ENCODE results near the gene ZDHHC19.

Gene ZDHHC19

DNA sequence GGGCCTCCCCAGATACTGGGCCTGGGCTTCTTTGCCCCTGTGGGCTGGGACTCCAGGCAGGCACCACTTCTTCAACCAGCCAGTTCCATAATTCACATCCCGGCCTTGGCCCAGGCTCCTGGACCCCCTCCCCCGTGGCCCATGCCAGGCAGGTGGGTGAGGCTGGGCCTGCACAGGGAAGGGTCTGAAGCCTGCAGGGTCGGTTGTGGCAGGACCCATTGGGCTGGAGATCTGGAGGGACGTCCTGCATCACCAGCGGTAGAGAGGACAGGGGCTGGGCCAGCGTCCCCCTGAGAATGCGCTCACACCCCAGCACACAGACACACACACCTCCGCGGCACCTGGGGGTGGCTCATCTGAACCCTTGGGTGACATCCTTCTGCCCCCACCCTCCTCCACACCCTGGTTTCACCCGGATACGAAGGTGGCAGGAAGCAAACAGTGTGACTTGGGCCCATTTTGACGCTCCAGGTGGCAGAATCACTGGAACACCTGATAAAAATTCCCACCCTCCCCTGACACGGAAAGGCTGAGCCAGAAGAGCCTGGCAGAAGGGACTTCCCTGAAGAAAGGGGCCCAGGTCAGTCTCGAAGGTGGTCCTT lies 15.4 kb downstream of the ZDHHC19 start:
- TF ChIP-seq, protein P1, sequence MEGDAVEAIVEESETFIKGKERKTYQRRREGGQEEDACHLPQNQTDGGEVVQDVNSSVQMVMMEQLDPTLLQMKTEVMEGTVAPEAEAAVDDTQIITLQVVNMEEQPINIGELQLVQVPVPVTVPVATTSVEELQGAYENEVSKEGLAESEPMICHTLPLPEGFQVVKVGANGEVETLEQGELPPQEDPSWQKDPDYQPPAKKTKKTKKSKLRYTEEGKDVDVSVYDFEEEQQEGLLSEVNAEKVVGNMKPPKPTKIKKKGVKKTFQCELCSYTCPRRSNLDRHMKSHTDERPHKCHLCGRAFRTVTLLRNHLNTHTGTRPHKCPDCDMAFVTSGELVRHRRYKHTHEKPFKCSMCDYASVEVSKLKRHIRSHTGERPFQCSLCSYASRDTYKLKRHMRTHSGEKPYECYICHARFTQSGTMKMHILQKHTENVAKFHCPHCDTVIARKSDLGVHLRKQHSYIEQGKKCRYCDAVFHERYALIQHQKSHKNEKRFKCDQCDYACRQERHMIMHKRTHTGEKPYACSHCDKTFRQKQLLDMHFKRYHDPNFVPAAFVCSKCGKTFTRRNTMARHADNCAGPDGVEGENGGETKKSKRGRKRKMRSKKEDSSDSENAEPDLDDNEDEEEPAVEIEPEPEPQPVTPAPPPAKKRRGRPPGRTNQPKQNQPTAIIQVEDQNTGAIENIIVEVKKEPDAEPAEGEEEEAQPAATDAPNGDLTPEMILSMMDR (IDR thresholded peaks at IDR 0.05; ENCODE audit: low read depth, low read length) = no peak
- TF ChIP-seq, protein P2, sequence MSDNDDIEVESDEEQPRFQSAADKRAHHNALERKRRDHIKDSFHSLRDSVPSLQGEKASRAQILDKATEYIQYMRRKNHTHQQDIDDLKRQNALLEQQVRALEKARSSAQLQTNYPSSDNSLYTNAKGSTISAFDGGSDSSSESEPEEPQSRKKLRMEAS (IDR thresholded peaks at IDR 0.05; ENCODE audit: low read depth, low read length) = no peak
- TF ChIP-seq MYC (IDR thresholded peaks at IDR 0.05; ENCODE audit: low read depth, low read length) (no peak), POLR2A (IDR thresholded peaks at IDR 0.05; ENCODE audit: extremely low read depth, insufficient read length) (no peak)
- DNase-seq (ENCODE audit: low read depth) = no peak
- no peak overlapping the region for H3K4me3 ChIP-seq (ENCODE audit: low read depth, low read length)

DNA sequence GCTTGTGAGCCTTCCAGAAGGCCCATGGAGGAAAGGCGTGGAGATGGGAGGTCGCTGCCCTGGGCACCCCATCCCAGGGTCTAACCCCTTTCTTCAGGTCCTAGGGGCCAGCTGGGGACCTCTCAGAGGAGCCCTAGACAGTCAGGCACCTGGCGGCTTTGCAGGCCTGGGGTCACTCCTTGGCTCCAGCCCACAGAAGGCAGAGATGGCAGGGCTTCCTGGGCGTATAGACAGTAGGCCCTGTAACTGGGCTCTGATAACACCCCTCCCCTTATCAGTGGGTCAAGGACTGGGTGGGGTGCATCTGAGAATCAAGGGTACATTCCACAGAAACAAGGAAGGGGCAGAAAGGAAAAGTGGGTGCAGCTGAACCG lies 16.7 kb downstream of the ZDHHC19 start:
- no peak overlapping the region for H3K4me3 ChIP-seq (ENCODE audit: low read depth, low read length)
- TF ChIP-seq, protein P1 (IDR thresholded peaks at IDR 0.05; ENCODE audit: low read depth, low read length) = no peak
- no peak for TF ChIP-seq MYC (IDR thresholded peaks at IDR 0.05; ENCODE audit: low read depth, low read length)
- no peak for TF ChIP-seq POLR2A (IDR thresholded peaks at IDR 0.05; ENCODE audit: extremely low read depth, insufficient read length)
- TF ChIP-seq, protein P2 (IDR thresholded peaks at IDR 0.05; ENCODE audit: low read depth, low read length) = no peak
- no peak for DNase-seq (ENCODE audit: low read depth)

DNA sequence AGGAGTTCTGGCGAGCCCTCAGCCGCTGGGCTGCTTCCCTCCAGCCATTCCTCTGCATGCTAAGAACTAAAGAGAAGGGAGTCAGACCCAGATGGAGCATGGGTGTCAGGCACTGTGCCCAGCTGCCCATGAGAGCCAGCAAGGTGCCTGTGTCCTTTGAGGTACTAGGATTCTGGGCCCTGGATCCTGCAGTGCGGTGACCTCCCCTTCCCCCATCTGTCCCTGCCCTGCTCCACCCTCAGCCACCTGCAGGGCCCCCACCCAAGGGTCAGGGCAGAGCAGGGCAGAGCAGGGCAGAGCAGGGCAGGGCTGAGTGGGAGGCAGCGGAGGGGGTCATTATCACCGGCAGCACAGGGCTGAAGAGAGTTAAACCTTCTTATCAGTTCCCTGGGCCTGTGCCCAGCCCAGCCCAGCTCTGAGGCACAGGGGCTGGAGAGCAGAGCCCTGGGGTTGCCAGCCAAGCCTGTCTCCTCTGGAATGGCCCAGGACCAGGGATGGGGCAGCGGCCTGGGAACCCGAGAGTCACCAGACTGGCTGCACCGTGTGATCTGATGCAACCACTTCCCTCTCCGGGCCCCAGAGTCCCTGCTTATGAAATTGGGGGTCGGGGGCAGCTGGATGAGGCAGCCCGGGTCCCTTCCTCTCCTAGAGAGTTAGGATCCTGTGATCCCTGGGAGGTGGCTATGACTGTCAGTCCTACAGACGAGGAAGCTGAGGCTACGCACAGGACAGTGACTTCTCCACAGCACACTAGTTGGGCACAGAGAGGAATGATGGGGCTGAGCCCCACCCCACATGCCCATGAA lies 17.3 kb downstream of the ZDHHC19 start:
- DNase-seq (ENCODE audit: low read depth) = peak; percentile 61
- TF ChIP-seq POLR2A (IDR thresholded peaks at IDR 0.05; ENCODE audit: extremely low read depth, insufficient read length) (no peak), MYC (IDR thresholded peaks at IDR 0.05; ENCODE audit: low read depth, low read length) (no peak)
- TF ChIP-seq, protein P2 (IDR thresholded peaks at IDR 0.05; ENCODE audit: low read depth, low read length) = no peak
- TF ChIP-seq, protein P1 (IDR thresholded peaks at IDR 0.05; ENCODE audit: low read depth, low read length) = no peak
- H3K4me3 ChIP-seq (ENCODE audit: low read depth, low read length) = no peak overlapping the region

DNA sequence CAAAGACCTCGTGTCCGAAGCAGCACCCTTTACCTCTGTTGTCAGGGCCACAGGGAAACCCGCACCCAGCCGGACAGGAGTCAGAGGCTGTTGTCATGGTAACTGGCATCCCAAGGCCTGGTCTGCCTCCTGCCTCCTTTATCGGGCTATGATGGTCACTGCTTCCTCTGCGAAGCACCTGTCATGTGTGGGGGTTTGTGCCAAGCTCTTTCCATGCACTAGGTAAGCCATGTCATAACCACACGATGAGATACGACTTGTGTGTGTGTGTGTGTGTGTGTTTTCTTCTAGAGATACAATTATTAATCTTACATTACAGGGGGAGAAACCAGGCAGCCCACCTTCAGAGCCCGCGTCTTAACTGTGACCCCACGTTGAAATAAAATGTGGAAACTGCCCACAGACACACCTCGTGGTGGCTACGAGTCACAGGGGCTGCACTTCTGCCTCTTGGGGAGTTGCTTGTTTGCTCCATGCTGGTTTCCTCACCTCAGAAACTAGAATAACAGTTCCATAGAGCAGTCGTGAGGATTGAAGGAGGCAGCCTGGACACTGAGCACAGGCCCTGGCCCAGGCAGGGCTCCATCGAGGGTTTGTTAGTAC lies 18.0 kb downstream of the ZDHHC19 start:
- DNase-seq (ENCODE audit: low read depth) = peak; percentile 56
- H3K4me3 ChIP-seq (ENCODE audit: low read depth, low read length) = no peak overlapping the region

DNA sequence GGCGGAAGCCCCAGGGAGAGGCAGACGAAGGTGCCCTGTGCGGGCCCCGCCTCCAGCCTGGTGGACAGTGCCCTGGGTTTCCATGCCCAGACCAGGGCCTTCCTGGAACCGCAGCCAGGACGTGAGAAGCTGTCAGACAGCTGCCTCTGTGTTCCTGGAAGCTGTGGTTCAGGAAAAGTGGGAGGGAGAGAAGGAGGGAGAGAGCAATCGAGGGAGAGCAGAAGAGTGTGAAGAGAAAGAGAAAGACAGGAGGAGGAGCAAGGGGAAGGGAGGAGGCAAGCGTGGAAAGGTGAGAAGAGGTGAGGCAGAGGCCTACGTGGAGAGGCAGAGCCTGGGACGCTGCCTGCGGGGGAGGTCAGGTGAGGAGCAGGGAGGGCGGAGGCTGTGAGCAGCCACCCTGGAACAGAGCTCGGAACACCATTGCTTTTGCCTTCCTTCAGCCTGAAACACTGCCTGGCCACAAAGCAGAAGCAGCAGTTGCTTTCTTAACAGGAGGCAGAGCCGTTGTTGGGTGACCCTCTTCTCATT lies 18.6 kb downstream of the ZDHHC19 start:
- DNase-seq (ENCODE audit: low read depth) = no peak
- TF ChIP-seq, protein P1 (IDR thresholded peaks at IDR 0.05; ENCODE audit: low read depth, low read length) = no peak
- TF ChIP-seq, protein P2 (IDR thresholded peaks at IDR 0.05; ENCODE audit: low read depth, low read length) = no peak
- TF ChIP-seq POLR2A (IDR thresholded peaks at IDR 0.05; ENCODE audit: extremely low read depth, insufficient read length) = no peak
- no peak for TF ChIP-seq MYC (IDR thresholded peaks at IDR 0.05; ENCODE audit: low read depth, low read length)
- no peak overlapping the region for H3K4me3 ChIP-seq (ENCODE audit: low read depth, low read length)

More for the DNA sequence above, 18.0 kb downstream of the ZDHHC19 start:
- TF ChIP-seq POLR2A (IDR thresholded peaks at IDR 0.05; ENCODE audit: extremely low read depth, insufficient read length) (no peak), MYC (IDR thresholded peaks at IDR 0.05; ENCODE audit: low read depth, low read length) (no peak)
- TF ChIP-seq, protein P2 (IDR thresholded peaks at IDR 0.05; ENCODE audit: low read depth, low read length) = no peak
- TF ChIP-seq, protein P1 (IDR thresholded peaks at IDR 0.05; ENCODE audit: low read depth, low read length) = no peak

Measured in NB4 (cell line).